ENCODE measurements around the gene MASP2.
A peak's percentile ranks its signal among the peaks of the same experiment; 100 is the strongest.
"Not testable (repeated sequence)": the region's sequence is repeated elsewhere in the genome, so short reads cannot be mapped to it uniquely, and the experiment has no call there.

Gene MASP2

DNA sequence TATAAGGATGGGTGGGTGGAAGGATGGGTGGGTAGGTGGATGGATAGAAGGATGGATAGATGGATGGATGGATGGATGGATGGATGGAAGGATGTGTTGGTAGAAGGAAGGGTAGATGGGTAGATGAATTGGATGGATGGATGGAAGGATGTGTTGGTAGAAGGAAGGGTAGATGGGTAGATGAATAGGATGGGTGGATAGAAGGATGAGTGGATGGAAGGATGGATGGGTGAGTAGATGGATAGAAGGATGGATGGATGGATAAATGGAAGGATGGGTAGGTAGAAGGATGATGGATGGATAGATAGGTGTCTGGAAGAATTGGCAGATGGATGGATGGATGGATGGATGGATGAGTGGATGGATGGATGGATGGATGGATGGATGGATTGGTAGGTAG, 6.0 kb downstream of the MASP2 start:
- no peak for FAIRE-seq
- DNase-seq (ENCODE audit: insufficient read length, low spot score): no peak

DNA sequence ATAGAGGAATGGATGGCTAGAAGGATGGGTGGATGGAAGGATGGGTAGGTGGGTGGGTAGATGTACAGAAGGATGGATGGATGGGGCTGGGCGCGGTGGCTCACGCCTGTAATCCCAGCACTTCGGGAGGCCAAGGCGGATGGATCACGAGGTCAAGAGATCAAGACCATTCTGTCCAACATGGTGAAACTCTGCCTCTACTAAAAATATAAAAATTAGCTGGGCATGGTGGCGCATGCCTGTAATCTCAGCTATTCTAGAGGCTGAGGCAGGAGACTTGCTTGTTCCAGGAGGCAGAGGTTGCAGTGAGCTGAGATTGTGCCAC, 7.0 kb downstream of the MASP2 start:
- not testable (repeated sequence) for FAIRE-seq

DNA sequence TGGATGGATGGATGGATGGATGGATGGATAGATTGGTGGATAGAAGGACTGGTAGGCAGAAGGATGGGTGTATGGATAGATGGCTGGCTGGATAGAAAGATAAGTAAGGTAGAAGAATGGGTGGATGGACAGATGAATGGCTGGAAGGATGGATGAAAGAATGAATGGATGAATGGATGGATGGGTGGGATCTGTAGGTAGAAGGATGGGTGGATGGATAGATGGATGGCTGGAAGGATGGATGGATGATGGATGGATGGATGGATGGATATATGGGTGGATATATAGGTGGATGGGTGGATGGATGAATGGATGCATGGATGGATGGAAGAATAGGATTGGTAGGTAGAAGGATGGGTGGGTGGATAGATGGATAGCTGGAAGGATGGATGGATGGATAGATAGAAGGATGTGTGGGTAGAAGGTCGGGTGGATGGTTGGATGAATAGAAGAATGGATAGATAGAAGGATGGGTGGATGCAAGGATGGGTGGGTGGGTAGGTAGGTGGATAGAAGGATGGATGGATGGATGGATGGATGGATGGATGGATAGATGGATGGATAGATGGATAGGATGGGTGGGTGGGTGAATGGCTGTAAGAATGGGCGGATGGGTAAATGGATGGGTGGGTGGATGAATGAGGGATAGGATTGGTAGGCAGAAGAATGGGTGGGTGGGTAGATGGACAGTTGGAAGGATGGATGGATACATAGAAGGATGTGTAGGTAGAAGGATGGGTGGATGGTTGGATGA, 7.5 kb downstream of the MASP2 start:
- FAIRE-seq (no peak), DNase-seq (ENCODE audit: insufficient read length, low spot score) (no peak)

More for the DNA sequence above, 7.0 kb downstream of the MASP2 start:
- DNase-seq (ENCODE audit: insufficient read length, low spot score): not testable (repeated sequence)

DNA sequence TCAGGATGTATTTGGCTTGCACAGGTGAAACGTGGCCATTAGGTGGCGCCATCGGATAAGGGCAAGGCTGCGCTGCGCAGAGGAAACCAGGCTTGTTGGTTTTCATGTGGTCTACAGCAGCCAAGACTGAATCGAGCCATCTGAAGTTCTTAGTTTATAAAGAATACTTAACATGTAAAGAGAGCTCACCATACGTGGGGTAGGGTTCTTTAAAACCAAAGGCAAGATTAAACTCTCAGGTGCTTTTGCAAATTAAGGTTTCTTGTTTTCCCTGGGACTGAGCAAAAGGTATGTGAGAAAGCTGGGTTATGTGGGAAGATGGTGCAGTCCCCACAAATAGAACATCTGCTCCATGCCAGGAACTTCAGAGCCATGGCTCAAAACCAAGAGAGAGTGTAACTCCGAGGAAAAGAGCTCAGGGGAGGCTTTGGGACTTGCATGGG, 9.3 kb downstream of the MASP2 start:
- peak; percentile 95 for FAIRE-seq
- DNase-seq (ENCODE audit: insufficient read length, low spot score): peak; percentile 86

DNA sequence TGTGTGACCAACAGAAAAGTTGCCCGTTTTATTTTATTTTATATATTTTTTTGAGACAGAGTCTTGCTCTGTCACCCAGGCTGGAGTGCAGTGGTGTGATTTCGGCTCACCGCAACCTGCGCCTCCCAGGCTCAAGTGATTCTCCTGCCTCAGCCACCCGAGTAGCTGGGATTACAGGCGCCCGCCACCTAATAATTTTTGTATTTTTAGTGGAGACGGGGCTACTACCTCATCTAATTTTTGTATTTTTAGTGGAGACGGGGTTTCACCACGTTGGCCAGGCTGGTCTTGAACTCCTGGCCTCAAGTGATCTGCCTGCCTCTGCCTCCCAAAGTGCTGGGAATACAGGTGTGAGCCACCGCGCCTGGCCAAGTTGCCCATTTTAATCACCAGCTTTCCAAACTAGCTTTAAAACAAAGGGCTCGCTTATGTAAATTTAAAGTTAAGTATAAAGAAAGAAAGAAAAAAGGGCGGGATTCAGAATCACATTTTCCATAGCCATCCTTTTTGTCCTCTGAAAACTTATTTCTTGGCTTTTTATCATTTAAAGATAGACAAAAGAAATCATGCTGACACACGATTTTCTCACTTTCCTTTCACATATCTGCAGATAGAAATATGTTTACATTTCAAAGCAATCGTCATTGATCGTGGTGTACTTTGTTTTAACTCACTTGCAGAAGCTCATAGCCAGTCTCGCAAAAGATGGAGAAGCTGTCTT, 9.9 kb downstream of the MASP2 start:
- FAIRE-seq; DNase-seq (ENCODE audit: insufficient read length, low spot score): not testable (repeated sequence)

DNA sequence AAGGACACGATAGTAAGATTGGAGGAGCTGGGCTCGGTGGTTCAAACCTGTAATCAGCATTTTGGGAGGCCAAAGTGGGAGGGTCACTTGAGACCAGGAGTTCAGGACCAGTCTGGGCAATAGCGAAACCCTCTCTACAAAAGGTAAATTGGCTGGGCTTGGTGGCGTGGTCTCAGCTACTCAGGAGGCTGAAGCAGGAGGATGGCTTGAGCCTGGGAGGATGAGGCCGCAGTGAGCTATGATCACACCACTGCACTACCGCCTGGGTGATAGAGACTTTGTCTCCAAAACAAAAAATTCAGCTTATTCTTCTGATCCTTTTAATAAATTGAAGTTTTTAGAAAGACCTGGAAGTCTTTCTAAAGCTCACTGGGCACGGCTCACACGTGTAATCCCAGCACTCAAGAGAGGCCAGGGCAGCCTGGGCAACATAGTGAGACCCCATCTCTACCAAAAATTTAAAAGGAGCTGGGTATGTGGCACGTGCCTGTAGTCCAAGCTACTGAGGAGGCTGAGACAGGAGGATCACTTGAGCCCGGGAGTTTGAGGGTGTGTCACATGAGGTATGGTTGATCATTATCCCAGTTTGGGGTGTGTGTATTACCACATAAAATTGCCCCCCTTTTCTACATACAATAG, 15.3 kb downstream of the MASP2 start:
- no peak for DNase-seq (ENCODE audit: insufficient read length, low spot score)
- FAIRE-seq: no peak

DNA sequence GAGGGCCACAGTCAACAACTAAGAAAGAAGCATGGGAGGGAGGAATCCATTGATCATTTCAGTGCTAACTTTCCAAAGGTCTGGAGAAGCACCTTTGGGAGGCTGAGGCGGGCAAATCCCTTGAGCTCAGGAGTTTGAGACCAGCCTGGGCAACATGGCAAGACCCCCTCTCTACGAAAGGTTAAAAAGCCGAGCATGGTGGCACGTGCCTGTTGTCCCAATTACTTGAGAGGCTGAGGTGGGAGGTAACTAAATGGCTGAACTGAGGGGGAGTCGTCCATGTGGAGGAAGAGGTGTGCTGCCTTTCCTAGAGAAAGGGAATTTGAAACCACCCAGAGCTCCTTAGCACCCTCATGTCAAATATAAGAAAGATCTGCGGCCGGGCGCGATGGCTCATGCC, 16.2 kb downstream of the MASP2 start:
- FAIRE-seq: no peak
- no peak for DNase-seq (ENCODE audit: insufficient read length, low spot score)

DNA sequence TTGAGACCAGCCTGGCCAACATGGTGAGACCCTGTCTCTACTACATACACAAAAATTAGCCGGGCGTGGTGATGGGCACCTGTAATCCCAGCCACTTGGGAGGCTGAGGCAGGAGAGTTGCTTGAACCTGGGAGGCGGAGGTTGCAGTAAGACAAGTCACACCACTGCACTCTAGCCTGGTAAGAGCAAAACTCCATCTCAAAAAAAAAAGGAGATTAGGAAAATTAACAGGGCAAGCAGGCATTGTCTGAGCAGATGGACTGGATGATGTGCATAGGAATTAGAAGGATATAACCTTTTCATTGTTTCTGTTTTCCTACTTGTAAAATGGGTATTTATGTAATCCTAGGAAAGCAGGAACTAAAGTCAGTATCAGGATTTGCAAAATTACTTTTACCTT, 19.0 kb downstream of the MASP2 start:
- no peak for DNase-seq (ENCODE audit: insufficient read length, low spot score)
- FAIRE-seq: no peak

DNA sequence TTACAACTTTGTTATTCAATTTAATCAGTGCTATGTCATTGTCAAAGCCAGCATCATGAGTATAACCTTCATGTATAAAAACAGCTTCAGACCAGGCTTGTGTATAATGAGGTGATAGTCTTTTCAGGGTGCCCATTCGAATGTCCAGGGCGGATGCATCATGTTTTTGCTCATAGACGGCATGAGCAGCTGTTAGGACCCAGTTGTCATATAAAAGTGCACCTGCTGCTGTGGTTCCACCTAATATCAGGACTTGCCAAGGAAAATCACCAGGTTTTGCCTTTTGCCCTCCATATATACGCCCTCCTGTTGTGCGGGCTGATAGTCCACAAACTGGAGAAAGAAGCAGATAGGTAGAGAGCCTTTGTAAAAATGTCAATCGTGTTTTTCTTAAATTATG, 19.7 kb downstream of the MASP2 start:
- FAIRE-seq (no peak), DNase-seq (ENCODE audit: insufficient read length, low spot score) (no peak)

DNA sequence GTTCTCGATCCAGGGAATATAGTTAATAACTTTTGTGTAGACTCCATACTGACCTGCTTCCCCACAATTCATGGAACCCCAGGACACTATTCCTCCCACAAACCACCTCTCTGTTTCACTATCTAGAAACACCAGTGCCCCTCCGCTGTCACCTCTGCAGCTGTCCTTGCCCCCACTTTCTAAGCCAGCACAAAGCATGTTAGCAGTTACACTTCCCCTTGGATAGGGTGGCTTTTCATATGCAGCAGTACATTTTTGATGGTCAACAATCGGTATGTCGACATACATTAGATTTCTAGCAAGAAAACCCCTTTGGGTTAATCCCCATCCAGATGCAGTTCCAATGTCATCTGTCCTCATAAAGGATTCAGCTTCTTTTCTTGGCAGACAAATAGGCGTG, 20.1 kb downstream of the MASP2 start:
- DNase-seq (ENCODE audit: insufficient read length, low spot score) (no peak), FAIRE-seq (no peak)

DNA sequence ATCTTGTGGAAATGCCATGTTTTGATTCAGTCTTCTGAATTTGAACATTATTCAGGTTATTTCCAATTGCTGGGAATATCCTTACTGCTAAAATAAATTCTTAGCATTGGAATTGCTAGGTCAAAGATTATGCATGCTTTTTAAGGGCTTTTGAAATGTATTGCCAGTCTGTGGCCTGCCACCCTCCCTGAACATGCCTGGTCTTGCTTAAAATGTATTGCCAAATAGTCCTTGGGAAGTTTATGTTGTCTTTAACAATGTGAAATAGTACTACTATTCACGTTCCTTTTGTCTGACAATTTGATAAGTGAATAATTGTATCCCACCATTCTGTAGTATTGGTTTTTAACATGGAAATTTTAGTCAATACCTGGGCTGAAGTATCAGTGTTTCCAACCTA, 21.0 kb downstream of the MASP2 start:
- no peak for FAIRE-seq
- DNase-seq (ENCODE audit: insufficient read length, low spot score): no peak

DNA sequence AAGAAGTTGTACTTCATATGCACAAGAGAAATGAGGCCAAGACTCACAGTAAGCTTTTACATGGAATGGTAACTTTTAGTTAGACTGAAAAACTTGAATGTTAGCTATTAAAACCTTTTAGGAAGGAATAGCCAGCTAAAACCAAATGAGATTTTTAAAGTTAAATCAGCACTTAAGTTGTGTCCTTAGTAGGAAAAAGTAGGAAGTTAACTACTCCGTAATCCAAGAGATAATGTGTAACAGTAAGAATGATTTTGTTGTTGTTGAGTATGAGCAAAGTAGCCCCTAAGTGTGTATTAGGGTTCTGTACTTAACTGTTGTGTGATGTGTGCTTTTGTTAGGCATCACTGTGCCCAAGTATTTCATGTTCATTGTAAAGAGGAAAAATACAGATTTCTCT, 21.4 kb downstream of the MASP2 start:
- no peak for DNase-seq (ENCODE audit: insufficient read length, low spot score)
- no peak for FAIRE-seq

DNA sequence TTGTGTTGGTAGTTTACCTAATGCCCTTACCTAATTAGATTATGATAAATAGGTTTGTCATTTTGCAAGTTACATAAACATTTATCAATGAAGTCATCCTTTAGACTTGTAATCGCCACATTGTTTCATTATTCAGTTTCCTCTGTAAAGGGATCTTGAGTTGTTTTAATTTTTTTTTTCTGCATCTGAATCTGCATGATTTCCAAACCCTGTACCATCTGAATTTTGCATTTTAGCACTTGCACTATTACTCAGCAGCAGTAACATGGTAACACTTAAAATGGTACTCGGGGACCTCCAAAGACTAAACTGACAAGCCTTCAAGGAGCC, 22.2 kb downstream of the MASP2 start:
- DNase-seq (ENCODE audit: insufficient read length, low spot score): no peak
- FAIRE-seq: no peak

DNA sequence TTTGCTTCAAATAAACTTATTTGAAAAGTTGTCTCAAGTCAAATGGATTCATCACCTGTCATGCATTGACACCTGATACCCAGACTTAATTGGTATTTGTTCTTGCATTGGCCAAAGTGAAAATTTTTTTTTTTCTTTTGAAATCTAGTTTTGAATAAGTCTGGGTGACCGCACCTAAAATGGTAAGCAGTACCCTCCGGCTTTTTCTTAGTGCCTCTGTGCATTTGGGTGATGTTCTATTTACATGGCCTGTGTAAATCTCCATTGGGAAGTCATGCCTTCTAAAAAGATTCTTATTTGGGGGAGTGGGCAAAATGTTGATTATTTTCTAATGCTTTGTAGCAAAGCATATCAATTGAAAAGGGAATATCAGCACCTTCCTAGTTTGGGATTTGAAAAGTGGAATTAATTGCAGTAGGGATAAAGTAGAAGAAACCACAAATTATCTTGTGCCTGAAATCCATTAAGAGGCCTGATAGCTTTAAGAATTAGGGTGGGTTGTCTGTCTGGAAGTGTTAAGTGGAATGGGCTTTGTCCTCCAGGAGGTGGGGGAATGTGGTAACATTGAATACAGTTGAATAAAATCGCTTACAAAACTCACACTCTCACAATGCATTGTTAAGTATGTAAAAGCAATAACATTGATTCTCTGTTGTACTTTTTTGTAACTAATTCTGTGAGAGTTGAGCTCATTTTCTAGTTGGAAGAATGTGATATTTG, 22.7 kb downstream of the MASP2 start:
- DNase-seq (ENCODE audit: insufficient read length, low spot score): no peak
- no peak for FAIRE-seq

DNA sequence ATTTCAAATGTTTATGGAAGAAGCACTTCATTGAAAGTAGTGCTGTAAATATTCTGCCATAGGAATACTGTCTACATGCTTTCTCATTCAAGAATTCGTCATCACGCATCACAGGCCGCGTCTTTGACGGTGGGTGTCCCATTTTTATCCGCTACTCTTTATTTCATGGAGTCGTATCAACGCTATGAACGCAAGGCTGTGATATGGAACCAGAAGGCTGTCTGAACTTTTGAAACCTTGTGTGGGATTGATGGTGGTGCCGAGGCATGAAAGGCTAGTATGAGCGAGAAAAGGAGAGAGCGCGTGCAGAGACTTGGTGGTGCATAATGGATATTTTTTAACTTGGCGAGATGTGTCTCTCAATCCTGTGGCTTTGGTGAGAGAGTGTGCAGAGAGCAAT, 23.8 kb downstream of the MASP2 start:
- DNase-seq (ENCODE audit: insufficient read length, low spot score) (no peak), FAIRE-seq (no peak)

DNA sequence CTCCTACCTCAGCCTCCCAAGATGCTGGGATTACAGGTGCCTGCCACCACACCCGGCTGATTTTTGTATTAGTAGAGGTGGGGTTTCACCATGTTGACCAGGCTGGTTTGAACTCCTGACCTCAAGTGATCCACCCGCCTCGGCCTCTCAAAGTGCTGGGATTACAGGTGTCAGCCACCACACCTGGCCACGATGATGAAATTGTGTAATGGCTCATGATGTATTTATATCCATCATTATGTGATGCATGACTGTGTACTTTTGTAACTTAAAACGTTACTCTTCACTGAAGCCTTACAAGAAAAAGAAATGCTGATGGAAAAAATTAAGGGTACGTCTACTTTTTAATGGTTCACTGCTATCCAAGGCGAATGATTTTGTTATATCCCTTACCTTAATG, 27.1 kb downstream of the MASP2 start:
- DNase-seq (ENCODE audit: insufficient read length, low spot score) (no peak), FAIRE-seq (no peak)

DNA sequence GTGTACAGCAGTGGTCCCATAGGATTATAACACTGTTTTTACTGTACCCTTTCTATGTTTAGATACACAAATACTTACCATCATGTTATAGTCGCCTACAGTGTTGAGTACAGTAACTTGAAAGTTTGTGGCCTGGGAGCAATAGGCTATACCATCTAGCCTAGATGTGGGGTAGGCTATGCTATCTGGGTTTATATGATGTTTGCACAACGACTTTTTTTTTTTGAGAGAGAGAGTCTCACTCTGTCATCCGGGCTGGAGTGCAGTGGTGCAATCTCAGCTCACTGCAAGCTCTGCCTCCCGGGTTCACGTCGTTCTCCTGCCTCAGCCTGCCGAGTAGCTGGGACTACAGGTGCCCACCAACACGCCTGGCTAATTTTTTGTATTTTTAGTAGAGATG, 27.7 kb downstream of the MASP2 start:
- not testable (repeated sequence) for FAIRE-seq; DNase-seq (ENCODE audit: insufficient read length, low spot score)

DNA sequence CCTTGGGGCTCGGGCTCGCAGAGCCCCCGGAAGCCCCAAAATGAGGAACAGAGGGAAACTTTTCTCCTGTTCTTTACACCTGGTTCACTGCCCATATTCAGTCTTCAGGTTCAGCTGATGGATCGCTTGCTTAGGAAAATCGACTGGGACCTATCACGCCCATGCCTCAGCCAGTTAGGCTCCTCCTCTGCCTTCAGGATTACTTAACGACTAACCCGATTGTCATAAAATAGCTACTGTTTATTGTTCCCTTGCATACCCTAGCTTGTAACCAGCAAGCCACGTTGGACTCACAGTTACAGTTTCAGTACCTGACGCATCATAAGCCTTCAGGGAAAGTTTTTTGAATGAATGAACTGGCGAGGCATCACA, 33.9 kb downstream of the MASP2 start:
- no peak for DNase-seq (ENCODE audit: insufficient read length, low spot score)

DNA sequence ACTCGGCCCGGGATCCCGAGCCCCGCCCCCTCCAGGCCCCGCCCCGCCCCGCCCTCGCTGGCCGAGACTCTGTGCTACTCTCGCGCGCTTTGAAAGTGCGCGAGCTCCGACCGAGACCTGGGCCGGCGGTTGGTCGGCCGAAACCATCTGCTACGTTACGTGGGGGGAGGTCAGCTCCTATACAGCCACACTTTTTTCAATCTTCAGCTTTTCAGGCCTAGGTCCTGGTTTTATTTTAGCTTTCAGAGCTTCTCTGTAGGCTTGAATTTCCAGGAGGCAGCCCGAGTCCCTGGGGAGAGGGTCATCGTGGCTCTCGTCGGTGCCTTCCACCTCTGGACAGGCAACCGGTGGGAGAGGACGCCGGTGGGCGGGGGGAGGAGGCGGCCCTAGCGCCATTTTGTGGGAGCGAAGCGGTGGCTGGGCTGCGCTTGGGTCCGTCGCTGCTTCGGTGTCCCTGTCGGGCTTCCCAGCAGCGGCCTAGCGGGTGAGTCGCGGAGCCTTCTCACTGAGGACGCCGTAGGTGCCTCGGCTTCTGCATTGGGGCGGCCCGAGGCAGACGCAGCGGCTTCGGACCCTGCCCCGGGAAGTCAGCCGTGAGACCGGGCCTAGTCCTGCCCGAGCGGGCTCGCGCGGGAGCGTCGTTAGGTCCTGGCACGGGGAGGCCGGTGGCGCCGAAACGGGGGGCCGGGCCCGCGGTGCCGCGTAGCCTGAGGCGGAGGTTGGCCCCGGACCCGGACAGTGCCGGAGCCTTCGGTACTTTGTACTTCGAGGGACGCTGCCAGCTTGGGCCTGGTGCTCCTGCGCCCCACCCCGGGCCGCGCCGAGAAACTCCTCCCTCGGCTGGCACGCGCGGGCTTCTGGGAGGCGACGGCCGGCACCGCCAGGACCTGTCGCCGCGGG, 34.5 kb downstream of the MASP2 start, which contains the start of gene TARDBP:
TARDBP (plus strand) TSS at position 395 of the 900 bp plus-strand sequence. CDS start 1,074 bp downstream, outside the sequence.
- FAIRE-seq: peak; percentile 84
- peak; percentile 86 for DNase-seq (ENCODE audit: insufficient read length, low spot score)

More for the DNA sequence above, 33.9 kb downstream of the MASP2 start:
- FAIRE-seq: peak; percentile 69

DNA sequence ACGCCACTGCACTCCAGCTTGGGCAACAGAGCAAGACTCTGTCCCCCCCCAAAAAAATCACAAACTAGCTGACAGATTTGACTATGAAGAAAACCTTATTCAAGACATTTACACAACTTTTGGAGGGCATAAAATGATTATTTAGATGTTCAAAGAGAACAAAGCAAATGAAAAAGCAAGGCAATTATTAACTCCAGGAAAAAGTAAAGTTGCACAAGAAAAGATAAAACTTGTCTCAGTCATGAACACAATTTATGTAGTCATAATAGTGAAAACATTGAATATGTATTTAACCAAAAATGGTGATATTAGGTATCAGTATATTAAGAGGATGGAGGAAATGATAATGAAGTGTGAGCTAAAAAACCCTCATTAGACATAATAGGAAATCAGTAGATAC, 46.5 kb downstream of the MASP2 start:
- DNase-seq (ENCODE audit: insufficient read length, low spot score): no peak
- FAIRE-seq: no peak

All from GM19239 (cell line).